ENCODE results near the gene UTF1.
"Not testable (repeated sequence)": the region's sequence is repeated elsewhere in the genome, so short reads cannot be mapped to it uniquely, and the experiment has no call there.

Gene UTF1

GRCh38 chr10:133227256-133227655 is 2.8 kb upstream of the UTF1 start:
- DNase-seq (ENCODE audit: low read depth in 2 of 2), result no peak

GRCh38 chr10:133229265-133230043 is 563 bp upstream of the UTF1 start:
- no peak for DNase-seq (ENCODE audit: low read depth in 2 of 2)

GRCh38 chr10:133230387-133231195 is 574 bp downstream of the UTF1 start:
- DNase-seq (ENCODE audit: low read depth in 2 of 2), result no peak

- DNase-seq (ENCODE audit: low read depth in 2 of 2), result no peak
Measured at GRCh38 chr10:133231244-133231945, 1.4 kb downstream of the UTF1 start.

- no peak for DNase-seq (ENCODE audit: low read depth in 2 of 2)
Measured at GRCh38 chr10:133231946-133232574, 2.0 kb downstream of the UTF1 start.

- DNase-seq (ENCODE audit: low read depth in 2 of 2), result not testable (repeated sequence)
Measured at GRCh38 chr10:133234796-133235195, 4.8 kb downstream of the UTF1 start.

GRCh38 chr10:133235265-133235855 is 5.3 kb downstream of the UTF1 start:
- DNase-seq (ENCODE audit: low read depth in 2 of 2), result no peak

GRCh38 chr10:133235932-133236331 is 5.9 kb downstream of the UTF1 start:
- DNase-seq (ENCODE audit: low read depth in 2 of 2), result no peak

- no peak for DNase-seq (ENCODE audit: low read depth in 2 of 2)
Measured at GRCh38 chr10:133236401-133237240, 6.6 kb downstream of the UTF1 start.

- DNase-seq (ENCODE audit: low read depth in 2 of 2), result no peak
Measured at GRCh38 chr10:133237241-133237587, 7.2 kb downstream of the UTF1 start.

GRCh38 chr10:133237588-133238465 is 7.8 kb downstream of the UTF1 start, which contains the start of gene VENTX:
Gene VENTX (plus strand): TSS chr10:133237855. CDS start chr10:133237915, 60 bp downstream.
- no peak for DNase-seq (ENCODE audit: low read depth in 2 of 2)

- DNase-seq (ENCODE audit: low read depth in 2 of 2), result no peak
Measured at GRCh38 chr10:133238466-133238804, 8.4 kb downstream of the UTF1 start.

GRCh38 chr10:133239990-133240389 is 10.0 kb downstream of the UTF1 start:
- DNase-seq (ENCODE audit: low read depth in 2 of 2), result no peak

- no peak for DNase-seq (ENCODE audit: low read depth in 2 of 2)
Measured at GRCh38 chr10:133241501-133242205, 11.6 kb downstream of the UTF1 start.

- no peak for DNase-seq (ENCODE audit: low read depth in 2 of 2)
Measured at GRCh38 chr10:133242611-133243356, 12.8 kb downstream of the UTF1 start.

GRCh38 chr10:133243593-133243992 is 13.6 kb downstream of the UTF1 start:
- DNase-seq (ENCODE audit: low read depth in 2 of 2), result no peak

- DNase-seq (ENCODE audit: low read depth in 2 of 2), result no peak
Measured at GRCh38 chr10:133245439-133246235, 15.6 kb downstream of the UTF1 start.

GRCh38 chr10:133246236-133246626 is 16.2 kb downstream of the UTF1 start:
- DNase-seq (ENCODE audit: low read depth in 2 of 2), result no peak

All from fibroblast of skin of left biceps (primary cell).